WTC11 (cell line): ENCODE results near the gene CD68. TPM values are rescaled to one million over a fixed set of nuclear protein-coding genes. Genes with fewer than 3 reads are reported as not detected.

ENCODE experiments used
- ATAC-seq: fragments of 200-7000 bp; cut with Tn5 transposase; 2 replicates; pipeline ENCODE4 v1.10.0; 2021; ENCODE audit warnings: mild to moderate bottlenecking, moderate library complexity
- CTCF ChIA-PET: fragments of 300-600 bp; sonication (Branson Sonifier 250); formaldehyde crosslinking; loops from one replicate; lab custom pipeline; 2021; ENCODE audit warnings: antibody characterized with exemption; lab: Charles Lee
- POLR2A ChIA-PET: fragments of 350-600 bp; sonication (Branson Sonifier 250); formaldehyde crosslinking; loops from one replicate; lab custom pipeline; 2021; ENCODE audit warnings: antibody characterized with exemption; lab: Charles Lee
- DNase-seq: peaks from one replicate; pipeline ENCODE4 v3.0.0; 2021; ENCODE audit warnings: low spot score
- H3K27ac Mint-ChIP-seq: 2 replicates; pipeline ENCODE4 v1.8.0; 2021; ENCODE audit warnings: mixed read lengths
- H3K27me3 Mint-ChIP-seq: 2 replicates; pipeline ENCODE4 v1.8.0; 2021; ENCODE audit warnings: low read depth, mild to moderate bottlenecking, moderate library complexity, mixed read lengths
- H3K36me3 Mint-ChIP-seq: 2 replicates; pipeline ENCODE4 v1.8.0; 2021; ENCODE audit warnings: mixed read lengths
- H3K4me1 Mint-ChIP-seq: 2 replicates; pipeline ENCODE4 v1.8.0; 2022; ENCODE audit warnings: mixed read lengths
- H3K4me3 Mint-ChIP-seq: 2 replicates; pipeline ENCODE4 v1.8.0; 2021; ENCODE audit warnings: mild to moderate bottlenecking, moderate library complexity, mixed read lengths
- H3K9me3 Mint-ChIP-seq: 2 replicates; pipeline ENCODE4 v1.8.0; 2021; ENCODE audit warnings: mixed read lengths
- AFF4 ChIP-seq: sonication (generic); formaldehyde crosslinking; IDR thresholded peaks from 2 replicates; pipeline ENCODE4 v1.8.1; 2023; ENCODE audit warnings: mild to moderate bottlenecking, missing genetic modification reagents, borderline replicate concordance
- E2F1 ChIP-seq: sonication (generic); formaldehyde crosslinking; IDR thresholded peaks from 2 replicates; pipeline ENCODE4 v1.8.0; 2022; ENCODE audit warnings: mild to moderate bottlenecking, missing genetic modification reagents
- ERG ChIP-seq: fragments of 250-450 bp; sonication (Bioruptor Pico); IDR thresholded peaks from 2 replicates; pipeline ENCODE4 v1.8.0; 2021; ENCODE audit warnings: mild to moderate bottlenecking
- FOXK1 ChIP-seq: sonication (generic); formaldehyde crosslinking; IDR thresholded peaks from 2 replicates; pipeline ENCODE4 v1.8.0; 2022; ENCODE audit warnings: mild to moderate bottlenecking, moderate library complexity, missing genetic modification reagents
- GABPB1 ChIP-seq: sonication (generic); formaldehyde crosslinking; IDR thresholded peaks from 2 replicates; pipeline ENCODE4 v1.8.1; 2023; ENCODE audit warnings: mild to moderate bottlenecking, missing genetic modification reagents
- HMGA2 ChIP-seq: fragments of 250-450 bp; sonication (Bioruptor Pico); IDR thresholded peaks from 2 replicates; pipeline ENCODE4 v1.4.0; 2021; ENCODE audit warnings: mild to moderate bottlenecking, moderate library complexity
- MYBL2 ChIP-seq: sonication (generic); formaldehyde crosslinking; IDR thresholded peaks from 2 replicates; pipeline ENCODE4 v1.8.1; 2023; ENCODE audit warnings: mild to moderate bottlenecking, moderate library complexity, missing genetic modification reagents
- NFE2L1 ChIP-seq: sonication (generic); formaldehyde crosslinking; IDR thresholded peaks from 2 replicates; pipeline ENCODE4 v1.8.1; 2023; ENCODE audit warnings: missing genetic modification reagents
- SMAD3 ChIP-seq: sonication (generic); formaldehyde crosslinking; IDR thresholded peaks from 2 replicates; pipeline ENCODE4 v1.8.0; 2022; ENCODE audit warnings: missing genetic modification reagents, mild to moderate bottlenecking, borderline replicate concordance
- ZNF416 ChIP-seq: fragments of 250-450 bp; sonication (Bioruptor Pico); IDR thresholded peaks from 2 replicates; pipeline ENCODE4 v1.9.0; 2021; ENCODE audit warnings: mild to moderate bottlenecking, inconsistent platforms
- total RNA-seq: library from RNA; stranded (reverse); gene quantifications from 3 replicates; pipeline ENCODE4 v1.2.3, GENCODE V29; 2021
- TF ChIP-seq, protein P1 (sequence below): sonication (generic); formaldehyde crosslinking; conservative IDR thresholded peaks from 2 replicates; pipeline ENCODE4 v1.8.1; 2023; ENCODE audit warnings: mild to moderate bottlenecking, low read depth, missing genetic modification reagents, moderate library complexity
- TF ChIP-seq, protein P2 (sequence below): sonication (generic); formaldehyde crosslinking; IDR thresholded peaks from 2 replicates; pipeline ENCODE4 v1.8.1; 2023; ENCODE audit warnings: mild to moderate bottlenecking, missing genetic modification reagents
- TF ChIP-seq, protein P3 (sequence below): fragments of 250-450 bp; sonication (Bioruptor Pico); IDR thresholded peaks from 2 replicates; pipeline ENCODE4 v1.9.0; 2021; ENCODE audit warnings: mild to moderate bottlenecking, borderline replicate concordance
- TF ChIP-seq, protein P4 (sequence below): fragments of 250-450 bp; sonication (Bioruptor Pico); conservative IDR thresholded peaks from 2 replicates; pipeline ENCODE4 v1.9.0; 2021; ENCODE audit warnings: mild to moderate bottlenecking
- TF ChIP-seq, protein P5 (sequence below): sonication (generic); formaldehyde crosslinking; IDR thresholded peaks from 2 replicates; pipeline ENCODE4 v1.8.1; 2023; ENCODE audit warnings: mild to moderate bottlenecking, missing genetic modification reagents, moderate library complexity

Gene CD68
- total RNA-seq, 1 experiment from 2014 or later, result 0.72 TPM

GRCh38 chr17:7592422-7593021, 13.1 kb downstream of the CD68 start:
- CTCF ChIA-PET, result interaction anchor here (1.2 to 1.4 kb wide), 2 partner anchors 22 to 80 kb away, joined by 3 to 4 read pairs; partner anchors contain the start of gene FXR2
- Mint-ChIP-seq H3K36me3 (peaks cover 55% of the 10 kb centered on the region), H3K4me1 (peaks cover 26% of the 10 kb centered on the region), H3K9me3 (no peaks in the 10 kb centered on the region), H3K27me3 (no peaks in the 10 kb centered on the region), H3K4me3 (no peak overlapping the region), H3K27ac (no peak overlapping the region)
- DNase-seq, result no peak
- ATAC-seq, result no peak
- TF ChIP-seq, protein P1, sequence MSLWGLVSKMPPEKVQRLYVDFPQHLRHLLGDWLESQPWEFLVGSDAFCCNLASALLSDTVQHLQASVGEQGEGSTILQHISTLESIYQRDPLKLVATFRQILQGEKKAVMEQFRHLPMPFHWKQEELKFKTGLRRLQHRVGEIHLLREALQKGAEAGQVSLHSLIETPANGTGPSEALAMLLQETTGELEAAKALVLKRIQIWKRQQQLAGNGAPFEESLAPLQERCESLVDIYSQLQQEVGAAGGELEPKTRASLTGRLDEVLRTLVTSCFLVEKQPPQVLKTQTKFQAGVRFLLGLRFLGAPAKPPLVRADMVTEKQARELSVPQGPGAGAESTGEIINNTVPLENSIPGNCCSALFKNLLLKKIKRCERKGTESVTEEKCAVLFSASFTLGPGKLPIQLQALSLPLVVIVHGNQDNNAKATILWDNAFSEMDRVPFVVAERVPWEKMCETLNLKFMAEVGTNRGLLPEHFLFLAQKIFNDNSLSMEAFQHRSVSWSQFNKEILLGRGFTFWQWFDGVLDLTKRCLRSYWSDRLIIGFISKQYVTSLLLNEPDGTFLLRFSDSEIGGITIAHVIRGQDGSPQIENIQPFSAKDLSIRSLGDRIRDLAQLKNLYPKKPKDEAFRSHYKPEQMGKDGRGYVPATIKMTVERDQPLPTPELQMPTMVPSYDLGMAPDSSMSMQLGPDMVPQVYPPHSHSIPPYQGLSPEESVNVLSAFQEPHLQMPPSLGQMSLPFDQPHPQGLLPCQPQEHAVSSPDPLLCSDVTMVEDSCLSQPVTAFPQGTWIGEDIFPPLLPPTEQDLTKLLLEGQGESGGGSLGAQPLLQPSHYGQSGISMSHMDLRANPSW (CRISPR knock-in tag), result no peak
- TF ChIP-seq, protein P2, sequence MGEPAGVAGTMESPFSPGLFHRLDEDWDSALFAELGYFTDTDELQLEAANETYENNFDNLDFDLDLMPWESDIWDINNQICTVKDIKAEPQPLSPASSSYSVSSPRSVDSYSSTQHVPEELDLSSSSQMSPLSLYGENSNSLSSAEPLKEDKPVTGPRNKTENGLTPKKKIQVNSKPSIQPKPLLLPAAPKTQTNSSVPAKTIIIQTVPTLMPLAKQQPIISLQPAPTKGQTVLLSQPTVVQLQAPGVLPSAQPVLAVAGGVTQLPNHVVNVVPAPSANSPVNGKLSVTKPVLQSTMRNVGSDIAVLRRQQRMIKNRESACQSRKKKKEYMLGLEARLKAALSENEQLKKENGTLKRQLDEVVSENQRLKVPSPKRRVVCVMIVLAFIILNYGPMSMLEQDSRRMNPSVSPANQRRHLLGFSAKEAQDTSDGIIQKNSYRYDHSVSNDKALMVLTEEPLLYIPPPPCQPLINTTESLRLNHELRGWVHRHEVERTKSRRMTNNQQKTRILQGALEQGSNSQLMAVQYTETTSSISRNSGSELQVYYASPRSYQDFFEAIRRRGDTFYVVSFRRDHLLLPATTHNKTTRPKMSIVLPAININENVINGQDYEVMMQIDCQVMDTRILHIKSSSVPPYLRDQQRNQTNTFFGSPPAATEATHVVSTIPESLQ (CRISPR knock-in tag), result no peak
- TF ChIP-seq, protein P3, sequence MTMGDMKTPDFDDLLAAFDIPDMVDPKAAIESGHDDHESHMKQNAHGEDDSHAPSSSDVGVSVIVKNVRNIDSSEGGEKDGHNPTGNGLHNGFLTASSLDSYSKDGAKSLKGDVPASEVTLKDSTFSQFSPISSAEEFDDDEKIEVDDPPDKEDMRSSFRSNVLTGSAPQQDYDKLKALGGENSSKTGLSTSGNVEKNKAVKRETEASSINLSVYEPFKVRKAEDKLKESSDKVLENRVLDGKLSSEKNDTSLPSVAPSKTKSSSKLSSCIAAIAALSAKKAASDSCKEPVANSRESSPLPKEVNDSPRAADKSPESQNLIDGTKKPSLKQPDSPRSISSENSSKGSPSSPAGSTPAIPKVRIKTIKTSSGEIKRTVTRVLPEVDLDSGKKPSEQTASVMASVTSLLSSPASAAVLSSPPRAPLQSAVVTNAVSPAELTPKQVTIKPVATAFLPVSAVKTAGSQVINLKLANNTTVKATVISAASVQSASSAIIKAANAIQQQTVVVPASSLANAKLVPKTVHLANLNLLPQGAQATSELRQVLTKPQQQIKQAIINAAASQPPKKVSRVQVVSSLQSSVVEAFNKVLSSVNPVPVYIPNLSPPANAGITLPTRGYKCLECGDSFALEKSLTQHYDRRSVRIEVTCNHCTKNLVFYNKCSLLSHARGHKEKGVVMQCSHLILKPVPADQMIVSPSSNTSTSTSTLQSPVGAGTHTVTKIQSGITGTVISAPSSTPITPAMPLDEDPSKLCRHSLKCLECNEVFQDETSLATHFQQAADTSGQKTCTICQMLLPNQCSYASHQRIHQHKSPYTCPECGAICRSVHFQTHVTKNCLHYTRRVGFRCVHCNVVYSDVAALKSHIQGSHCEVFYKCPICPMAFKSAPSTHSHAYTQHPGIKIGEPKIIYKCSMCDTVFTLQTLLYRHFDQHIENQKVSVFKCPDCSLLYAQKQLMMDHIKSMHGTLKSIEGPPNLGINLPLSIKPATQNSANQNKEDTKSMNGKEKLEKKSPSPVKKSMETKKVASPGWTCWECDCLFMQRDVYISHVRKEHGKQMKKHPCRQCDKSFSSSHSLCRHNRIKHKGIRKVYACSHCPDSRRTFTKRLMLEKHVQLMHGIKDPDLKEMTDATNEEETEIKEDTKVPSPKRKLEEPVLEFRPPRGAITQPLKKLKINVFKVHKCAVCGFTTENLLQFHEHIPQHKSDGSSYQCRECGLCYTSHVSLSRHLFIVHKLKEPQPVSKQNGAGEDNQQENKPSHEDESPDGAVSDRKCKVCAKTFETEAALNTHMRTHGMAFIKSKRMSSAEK (CRISPR knock-in tag), result no peak
- no peak for TF ChIP-seq ZNF416
- no peak for TF ChIP-seq ERG (CRISPR knock-in tag)
- TF ChIP-seq, protein P4, sequence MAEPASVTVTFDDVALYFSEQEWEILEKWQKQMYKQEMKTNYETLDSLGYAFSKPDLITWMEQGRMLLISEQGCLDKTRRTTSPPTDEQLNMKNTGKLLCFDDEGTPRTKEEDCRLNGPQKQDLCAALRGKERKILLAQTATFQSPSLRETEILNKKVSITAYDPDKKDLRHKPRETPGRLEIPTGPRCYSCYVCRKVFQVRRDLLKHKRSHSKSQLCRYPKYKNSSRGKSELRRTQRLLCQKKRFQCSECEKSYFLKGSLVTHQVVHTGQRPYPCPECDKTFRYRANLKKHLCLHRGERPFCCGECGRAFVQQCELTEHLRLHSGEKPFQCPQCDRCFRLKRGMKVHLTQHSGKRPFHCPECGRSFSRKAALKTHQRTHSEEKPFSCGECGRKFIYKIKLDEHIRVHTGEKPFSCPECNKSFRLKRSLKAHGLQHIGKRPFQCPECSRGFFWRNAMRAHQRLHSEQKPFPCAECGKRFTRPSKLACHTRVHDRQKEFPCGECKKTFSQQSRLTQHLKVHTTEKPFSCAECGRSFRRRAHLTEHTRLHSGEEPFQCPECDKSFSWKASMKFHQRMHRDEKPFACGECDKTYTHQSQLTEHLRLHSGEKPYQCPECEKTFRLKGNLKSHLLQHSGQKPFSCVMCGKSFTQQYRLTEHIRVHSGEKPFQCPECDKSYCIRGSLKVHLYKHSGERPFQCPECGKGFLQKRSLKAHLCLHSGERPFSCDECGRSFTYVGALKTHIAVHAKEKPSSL (CRISPR knock-in tag), result no peak
- TF ChIP-seq, protein P5, sequence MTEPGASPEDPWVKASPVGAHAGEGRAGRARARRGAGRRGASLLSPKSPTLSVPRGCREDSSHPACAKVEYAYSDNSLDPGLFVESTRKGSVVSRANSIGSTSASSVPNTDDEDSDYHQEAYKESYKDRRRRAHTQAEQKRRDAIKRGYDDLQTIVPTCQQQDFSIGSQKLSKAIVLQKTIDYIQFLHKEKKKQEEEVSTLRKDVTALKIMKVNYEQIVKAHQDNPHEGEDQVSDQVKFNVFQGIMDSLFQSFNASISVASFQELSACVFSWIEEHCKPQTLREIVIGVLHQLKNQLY (CRISPR knock-in tag), result no peak
- no peak for TF ChIP-seq MYBL2 (CRISPR knock-in tag)
- TF ChIP-seq GABPB1 (CRISPR knock-in tag), result no peak
- TF ChIP-seq SMAD3 (CRISPR knock-in tag), result no peak
- TF ChIP-seq AFF4, result no peak
- no peak for TF ChIP-seq HMGA2 (CRISPR knock-in tag)
- TF ChIP-seq E2F1 (CRISPR knock-in tag), result no peak
- no peak for TF ChIP-seq NFE2L1 (CRISPR knock-in tag)
- no peak for TF ChIP-seq FOXK1 (CRISPR knock-in tag)
- POLR2A ChIA-PET, result interaction anchor here (4.6 kb wide), 1 partner anchor 95 kb away, joined by 41 read pairs; the partner anchor contains the start of genes TP53 and WRAP53
